GM12801 (cell line): ENCODE results near the gene STX8.

ENCODE experiments used
- TF ChIP-seq, protein P1 (sequence below): IDR thresholded peaks from one replicate; pipeline ENCODE4 v1.5.1; 2011; ENCODE audit warnings: control low read depth; ENCODE audit not compliant: insufficient read length; ENCODE audit errors: extremely low read depth

STX8 gene

DNA sequence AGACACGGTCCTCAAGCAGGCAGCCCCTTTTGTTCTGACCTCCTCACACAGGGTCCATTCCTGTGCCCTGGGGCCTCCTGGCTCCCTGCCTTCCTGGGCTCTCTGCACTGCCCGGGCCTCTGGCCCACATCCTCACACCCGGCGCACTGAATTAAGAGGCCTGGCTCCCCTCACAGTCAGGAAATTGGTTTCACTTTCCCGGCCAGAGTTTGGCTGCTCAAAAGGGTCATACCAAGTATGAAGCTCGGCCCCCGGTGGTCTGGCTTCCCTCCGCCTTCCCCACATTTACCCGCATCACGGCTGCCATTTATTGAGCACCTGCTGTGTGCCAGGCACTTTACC lies 334.3 kb downstream of the STX8 start:
- TF ChIP-seq, protein P1, sequence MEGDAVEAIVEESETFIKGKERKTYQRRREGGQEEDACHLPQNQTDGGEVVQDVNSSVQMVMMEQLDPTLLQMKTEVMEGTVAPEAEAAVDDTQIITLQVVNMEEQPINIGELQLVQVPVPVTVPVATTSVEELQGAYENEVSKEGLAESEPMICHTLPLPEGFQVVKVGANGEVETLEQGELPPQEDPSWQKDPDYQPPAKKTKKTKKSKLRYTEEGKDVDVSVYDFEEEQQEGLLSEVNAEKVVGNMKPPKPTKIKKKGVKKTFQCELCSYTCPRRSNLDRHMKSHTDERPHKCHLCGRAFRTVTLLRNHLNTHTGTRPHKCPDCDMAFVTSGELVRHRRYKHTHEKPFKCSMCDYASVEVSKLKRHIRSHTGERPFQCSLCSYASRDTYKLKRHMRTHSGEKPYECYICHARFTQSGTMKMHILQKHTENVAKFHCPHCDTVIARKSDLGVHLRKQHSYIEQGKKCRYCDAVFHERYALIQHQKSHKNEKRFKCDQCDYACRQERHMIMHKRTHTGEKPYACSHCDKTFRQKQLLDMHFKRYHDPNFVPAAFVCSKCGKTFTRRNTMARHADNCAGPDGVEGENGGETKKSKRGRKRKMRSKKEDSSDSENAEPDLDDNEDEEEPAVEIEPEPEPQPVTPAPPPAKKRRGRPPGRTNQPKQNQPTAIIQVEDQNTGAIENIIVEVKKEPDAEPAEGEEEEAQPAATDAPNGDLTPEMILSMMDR = no peak

- TF ChIP-seq, protein P1 = no peak
Observed at GRCh38 chr17:9240659-9241370, 334.8 kb downstream of the STX8 start.

DNA sequence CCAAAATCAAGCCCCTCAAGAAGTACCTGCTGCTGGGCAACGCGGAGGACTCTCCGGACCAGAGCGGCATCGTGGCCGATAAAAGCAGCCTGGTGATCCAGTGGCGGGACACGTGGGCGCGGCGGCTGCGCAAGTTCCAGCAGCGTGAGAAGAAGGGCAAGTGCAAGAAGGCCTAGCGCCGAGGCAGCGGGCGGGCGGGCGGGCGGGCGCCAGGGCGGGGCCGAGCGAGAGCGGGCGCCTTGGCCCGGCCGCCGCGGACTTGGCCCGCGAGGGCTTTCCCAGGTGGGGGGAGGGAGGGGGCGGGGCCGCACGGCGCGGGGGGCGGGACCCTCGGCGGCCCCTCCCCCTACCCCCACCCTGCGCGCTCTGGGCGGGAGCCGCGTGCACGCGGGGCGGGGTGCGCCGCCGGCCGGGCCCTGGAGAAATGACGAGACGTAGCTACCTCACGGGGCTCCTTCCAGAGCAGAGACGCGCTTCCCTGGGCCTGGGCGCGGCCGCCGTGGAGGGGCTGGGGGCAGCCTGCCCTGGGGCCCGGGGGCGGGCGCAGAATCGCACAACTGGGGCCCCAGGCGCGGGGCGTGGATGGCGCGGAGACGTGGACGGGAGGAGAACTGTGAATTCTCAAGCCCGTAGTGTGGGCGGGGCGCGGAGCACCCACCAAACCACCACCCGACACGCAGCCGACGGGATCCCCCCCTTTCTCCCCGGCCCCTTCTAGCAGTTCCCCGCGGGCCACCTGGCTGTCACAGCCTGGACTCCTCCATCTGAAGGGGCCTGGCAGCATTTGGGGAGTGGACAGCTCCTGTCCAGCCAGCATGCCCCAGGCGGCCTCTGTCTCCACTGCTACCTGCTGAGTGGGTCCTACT lies 335.6 kb downstream of the STX8 start:
- TF ChIP-seq, protein P1 = no peak

DNA sequence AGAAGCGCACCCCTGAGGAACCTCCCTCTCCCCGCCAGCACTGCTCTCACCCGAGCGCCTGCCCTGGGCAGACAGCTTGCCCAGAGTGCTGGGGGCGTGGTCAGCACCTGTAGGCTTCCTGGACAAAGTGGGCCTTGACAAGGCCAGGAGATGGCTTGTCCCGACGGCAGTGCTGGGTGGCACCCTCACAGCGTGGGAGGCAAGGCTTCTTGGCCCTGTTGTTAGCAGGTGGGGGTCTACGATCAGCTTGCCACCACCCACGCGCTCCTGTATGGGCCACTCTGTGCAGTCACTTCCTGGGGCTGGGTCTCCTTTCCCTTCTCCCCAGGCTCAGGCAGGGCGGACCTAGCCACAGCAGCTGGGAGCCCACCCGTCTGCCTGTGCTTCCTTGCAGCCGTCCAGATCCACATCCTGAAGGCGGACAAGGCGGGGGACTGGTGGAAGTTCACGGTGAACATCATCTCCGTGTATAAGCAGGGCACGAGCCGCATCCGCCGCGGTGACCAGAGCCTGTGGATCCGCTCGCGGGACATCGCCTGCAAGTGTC lies 336.3 kb downstream of the STX8 start:
- TF ChIP-seq, protein P1 = no peak

DNA sequence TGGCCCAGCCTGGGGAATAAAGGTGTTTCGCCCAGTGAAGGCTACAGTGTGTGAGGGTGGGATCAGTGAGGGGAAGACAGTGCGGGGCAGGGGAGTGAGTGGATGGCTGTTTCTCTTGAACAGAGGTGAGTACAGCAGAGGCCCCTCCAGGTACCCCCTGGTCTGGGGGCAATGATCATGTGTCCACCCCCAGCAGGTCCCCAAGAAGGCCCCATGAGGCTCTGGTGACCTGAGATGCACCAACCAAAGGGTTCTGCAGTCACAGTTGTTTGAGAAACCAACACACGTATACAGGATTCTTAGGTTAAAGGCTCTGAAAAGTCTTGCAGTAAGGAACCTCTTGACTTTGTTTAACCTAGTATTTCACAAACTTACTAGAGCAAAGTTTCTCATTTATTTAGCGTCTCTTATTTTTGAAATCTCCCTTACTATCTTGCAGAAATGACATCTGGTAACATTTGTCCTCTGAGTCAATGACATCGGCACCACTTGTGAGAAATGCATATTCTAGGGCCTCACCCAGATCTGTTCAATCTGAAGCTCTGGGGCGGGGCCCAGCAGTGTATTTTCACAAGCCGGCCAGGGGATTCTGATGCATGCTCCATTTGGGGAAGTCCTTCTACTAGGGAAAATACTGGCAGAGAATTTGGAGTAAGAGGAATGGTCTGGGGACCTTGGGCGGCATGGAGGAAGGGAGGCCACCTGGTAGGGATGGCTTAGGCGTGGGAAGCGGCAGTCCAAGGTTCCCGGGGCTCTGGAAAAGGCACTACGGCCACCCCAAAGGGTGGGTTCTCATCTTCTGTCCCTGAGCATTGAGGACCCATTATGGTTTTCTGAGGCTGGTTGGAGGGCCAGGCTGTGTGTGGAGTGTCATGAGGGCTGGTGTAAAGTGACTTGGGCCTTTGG lies 337.0 kb downstream of the STX8 start:
- TF ChIP-seq, protein P1 = no peak

DNA sequence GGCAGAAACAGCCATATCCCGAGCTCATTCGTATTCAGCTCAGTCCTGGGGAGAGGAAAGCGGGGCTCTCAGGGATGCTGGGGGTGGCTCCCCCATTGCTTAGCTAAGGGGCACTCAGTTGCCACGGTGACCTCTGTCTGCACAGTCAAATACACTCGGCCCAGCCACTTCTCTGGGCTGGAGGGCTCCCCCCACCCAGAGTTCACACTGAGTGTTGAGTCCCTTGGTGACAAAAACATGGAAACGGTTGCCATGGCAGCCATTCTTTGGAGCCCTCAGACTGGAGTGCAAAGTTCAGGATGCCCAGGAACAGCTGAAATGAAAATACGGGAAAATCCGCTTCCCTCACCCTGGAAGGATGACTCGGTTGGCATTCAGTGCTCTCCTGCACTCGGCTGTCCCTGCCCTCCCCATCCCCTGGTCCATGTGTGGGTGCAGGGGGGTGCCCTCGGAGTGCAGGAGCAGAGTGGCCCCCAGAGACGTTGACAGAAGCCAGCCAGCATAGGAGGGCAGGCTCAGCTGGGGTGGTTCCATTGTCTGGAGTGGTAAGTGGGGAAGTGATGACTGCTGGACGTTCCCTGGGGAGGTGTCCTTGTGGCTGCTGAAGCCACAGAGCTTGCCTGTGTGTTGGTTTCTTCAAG lies 337.8 kb downstream of the STX8 start:
- TF ChIP-seq, protein P1 = no peak
